Right kidney (tissue), 1 donor: Measurements from ENCODE around the gene PRX.
A peak's percentile ranks its signal among the peaks of the same experiment; 100 is the strongest.
"Not testable (repeated sequence)": the region's sequence is repeated elsewhere in the genome, so short reads cannot be mapped to it uniquely, and the experiment has no call there.

Source experiments
- DNase-seq: peaks from one replicate; pipeline ENCODE4 v3.0.0-alpha.2; 2016

PRX gene

DNA sequence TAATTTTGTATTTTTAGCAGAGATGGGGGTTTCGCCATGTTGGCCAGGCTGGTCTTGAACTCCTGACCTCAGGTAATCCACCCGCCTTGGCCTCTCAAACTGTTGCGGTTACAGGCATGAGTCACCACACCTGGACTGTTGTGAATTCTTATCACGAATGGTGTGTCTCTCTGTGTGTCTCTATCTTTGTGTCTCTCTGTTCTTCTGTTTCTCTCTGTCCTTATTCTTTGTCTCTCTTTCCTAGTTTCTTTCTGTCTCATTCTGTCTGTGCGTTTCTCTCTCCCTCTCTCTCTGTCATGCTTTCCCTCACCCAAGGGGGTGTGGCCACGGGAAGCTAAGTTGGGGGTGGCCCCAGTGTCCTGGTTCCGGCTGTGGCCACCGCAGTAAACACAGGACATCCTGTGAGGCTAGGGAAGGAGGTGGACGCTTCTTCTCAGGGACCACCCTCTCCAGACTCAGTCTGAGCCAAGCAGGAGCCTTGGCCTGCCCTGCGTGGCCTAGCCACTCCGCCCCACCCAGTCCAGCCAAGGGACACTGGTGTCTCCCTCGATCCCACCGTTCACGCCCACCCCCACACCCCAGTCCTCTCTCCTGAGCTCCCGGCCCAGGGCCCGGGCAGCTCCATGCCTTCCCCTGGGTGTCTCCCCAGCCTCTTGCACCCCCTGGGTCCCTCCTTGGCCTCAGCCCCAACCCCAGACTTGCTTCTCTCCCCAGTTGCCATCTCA, 3.9 kb upstream of the PRX start:
- no peak for DNase-seq

DNA sequence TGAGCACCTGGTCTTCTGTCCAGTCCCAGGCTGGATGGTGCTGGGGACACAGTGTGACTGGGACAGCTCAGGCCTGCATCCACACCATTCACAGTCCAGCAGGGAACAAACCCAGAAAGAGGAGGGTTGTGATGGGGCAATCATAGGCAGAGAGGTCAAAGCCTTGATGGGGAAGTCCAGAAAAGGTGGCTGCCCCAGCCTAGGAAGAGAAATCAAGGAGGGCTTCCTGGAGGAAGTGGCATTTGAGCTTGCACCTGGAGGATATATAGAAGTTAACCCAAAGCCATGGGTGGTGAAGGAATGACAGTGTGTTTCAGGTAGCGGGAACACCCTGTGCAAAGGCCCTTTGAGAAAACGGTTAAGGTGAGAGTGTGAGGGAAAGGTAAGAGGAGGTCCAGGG, 2.6 kb upstream of the PRX start:
- no peak for DNase-seq

DNA sequence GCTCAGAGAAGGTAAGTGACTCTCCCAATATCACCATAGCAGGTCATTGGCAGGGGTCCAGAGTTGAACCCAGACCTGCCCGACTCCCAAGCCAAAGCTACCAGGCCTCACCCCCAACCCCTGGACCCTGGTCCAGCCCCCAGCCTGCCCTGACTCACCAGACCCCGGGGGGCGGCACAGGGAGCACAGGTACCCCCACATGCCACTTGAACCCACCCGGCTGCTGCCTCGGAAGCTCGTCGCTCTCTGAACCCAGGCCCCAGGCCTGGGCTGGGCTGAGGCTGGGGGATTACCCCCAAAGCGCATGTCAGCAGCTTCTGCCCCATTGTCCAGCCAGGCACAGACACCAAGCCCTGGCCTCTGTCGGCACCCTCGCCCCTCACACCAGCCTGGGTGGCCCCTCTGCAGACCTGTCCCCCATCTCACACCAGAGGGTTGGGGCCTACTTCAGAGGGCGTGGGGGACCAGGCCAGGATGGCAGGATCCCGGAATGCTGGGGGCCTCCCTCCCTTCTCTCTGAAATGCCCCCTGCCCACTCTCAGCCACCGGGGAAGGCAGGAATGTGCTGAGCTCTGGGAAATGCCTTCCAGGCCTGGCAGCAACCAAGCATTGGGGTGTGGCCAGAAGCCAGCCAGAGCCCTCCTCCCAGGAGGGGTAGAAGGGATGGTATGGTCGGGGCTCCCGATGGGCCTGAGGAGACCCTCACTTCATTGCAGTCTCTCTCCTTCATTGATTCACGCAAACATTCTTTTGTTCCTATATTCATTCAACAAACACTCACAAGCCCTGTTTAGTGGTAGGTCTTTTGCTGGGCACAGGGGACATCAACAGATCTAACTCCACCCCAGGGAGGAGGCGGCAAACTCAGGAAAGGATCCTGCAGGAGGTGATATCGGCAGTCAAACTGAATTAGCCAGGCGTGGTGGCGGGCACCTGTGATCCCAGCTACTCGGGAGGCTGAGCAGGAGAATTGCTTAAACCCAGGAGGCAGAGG, 1.7 kb upstream of the PRX start:
- DNase-seq = no peak

DNA sequence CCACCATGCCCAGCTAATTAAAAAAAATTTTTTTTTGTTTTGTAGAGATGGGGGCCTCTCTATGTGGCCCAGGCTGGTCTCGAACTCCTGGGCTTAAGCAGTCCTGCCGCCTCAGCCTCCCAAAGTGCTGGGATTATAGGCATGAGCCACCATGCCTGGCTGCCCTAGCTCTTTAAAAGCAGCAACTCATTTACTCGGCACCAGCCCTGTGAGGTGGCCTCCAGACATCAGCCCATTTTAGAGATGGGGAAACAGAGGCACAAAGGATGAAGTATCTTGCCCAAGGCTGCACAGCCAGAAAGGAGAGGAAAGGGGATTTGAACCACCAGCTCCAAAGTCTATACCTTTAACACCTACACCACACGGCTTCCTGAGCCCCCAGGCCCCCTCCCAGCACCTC, 312 bp downstream of the PRX start:
- no peak for DNase-seq

DNA sequence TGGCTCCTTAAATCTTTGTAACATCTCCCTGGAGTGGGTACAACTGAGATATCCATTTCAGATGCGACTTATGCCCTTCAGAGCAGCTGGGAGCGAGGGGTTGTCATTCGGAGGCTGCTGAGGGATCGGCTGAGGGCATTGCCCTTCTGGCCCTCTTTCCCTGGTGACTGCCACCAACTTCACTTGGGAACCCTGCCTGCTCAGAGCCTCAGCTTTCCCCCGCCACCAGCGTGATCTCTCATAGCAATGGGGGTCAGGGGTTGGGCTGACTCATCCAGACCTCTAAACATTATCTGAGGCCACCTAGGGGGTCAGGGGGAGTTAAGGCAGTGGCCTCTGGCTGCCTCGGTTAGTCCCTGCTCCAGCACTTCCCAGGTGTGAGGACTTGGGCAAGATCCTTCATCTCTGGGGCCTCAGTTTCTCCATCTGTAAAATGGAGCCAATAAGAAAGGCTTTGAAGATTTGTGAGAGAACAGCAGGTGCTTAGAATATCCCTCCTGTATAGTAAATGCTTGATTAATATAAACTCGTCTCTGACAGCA, 1.1 kb downstream of the PRX start:
- no peak for DNase-seq

DNA sequence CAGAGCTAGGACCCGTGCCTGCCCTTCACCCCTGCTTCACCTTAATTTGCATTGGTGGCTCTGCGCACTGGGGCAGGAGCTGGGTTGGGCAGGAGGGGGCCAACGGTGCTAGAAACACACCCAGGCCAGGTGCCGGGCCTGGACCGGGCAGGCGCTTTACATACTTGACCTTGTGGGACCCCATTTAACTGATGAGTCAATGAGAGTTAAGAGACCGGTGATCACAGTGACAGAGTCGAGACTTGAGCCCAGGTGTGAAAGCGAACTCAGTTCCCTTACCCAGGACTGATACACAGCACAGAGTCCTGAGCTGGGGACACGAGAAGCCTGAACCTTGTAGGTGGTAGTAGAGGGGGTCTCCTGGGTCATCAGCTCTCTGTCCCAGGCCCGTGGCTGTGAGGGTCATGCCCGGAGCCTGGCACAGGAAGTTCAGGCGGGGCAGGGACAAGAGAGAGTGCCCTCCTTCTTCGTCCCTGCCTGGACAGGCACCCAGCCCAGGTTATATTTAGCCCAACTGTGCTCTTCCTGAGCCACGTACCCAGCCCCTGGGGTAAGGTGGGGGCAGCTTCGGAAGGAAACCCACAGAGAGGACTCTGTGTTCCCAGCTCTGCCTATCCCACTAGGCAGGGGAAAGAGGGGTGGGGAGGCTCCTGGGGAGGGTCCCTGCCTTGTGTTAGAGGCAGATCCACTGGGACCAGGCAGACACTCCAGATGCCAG, 1.9 kb downstream of the PRX start:
- DNase-seq = no peak

DNA sequence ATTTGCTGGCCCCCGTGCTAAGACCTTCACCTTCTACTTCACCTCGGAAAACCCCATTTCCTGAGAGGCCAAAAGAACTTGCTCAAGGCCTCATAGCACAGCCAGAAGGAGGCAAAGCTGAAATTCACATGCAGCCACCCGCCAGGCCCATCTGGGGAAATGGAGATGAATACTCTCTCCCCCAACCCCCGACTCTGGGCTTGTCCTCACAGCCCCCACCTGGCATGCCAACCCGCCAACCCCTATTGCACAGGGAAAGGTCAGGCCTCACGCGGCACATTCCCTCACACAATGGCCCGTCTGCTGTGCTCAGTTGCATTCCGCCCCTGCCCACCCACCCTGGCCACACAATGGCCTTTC, 3.2 kb downstream of the PRX start:
- DNase-seq = no peak

DNA sequence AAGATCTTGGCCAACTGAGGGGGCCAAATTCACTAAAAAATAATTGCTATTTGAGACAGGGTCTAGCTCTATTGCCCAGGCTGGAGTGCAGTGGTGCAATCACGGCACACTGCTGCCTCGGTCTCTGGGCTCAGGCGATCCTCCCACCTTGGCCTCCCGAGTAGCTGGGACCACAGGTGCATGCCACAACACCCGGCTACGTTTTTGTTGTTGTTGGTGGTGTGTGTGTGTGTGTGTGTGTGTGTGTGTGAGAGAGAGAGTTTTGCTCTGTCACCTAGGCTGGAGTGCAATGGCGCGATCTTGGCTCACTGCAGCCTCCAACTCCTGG, 4.6 kb downstream of the PRX start:
- DNase-seq = not testable (repeated sequence)

DNA sequence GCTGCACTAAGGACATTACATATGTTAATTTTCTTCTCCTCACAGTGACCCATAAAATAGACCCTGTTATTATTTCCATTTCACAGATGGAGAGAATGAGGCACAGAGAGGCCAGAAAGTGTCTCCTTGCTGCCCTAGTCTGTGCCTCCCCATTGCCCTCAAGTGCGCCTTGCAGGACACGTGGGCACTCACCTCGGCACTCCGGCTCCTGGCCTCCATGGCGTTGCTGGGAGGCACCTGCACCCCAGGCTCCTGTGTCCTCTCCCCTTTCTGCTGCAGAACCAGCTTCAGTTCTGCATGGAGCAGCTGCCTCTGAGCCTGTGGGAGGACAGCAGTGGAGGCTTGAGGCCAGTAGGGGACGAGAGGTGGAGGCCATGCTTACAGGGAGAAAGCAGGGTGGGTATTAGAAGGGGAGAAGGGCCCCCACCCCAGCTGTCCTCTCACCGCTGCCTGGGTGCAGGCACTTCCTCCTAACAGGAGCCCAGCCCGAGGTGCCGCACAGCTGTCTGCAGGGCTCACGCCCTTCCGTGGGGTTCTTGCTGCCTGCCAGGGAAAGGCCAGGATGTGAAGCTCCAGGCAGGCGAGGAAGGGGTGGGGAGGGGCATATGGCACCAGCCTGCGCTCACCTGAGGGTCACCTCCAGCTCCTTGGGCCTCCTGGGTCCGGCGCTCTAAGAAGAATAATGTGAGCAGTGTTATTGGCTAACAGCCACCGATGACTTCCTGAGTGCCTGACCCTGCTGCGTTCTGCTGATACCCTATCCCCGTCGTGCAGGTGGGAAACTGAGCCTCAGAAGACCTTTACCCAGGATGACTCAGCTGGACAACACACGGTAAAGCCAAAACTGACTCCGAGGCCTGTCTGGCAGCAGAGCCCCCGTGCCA, 5.2 kb downstream of the PRX start:
- no peak for DNase-seq

DNA sequence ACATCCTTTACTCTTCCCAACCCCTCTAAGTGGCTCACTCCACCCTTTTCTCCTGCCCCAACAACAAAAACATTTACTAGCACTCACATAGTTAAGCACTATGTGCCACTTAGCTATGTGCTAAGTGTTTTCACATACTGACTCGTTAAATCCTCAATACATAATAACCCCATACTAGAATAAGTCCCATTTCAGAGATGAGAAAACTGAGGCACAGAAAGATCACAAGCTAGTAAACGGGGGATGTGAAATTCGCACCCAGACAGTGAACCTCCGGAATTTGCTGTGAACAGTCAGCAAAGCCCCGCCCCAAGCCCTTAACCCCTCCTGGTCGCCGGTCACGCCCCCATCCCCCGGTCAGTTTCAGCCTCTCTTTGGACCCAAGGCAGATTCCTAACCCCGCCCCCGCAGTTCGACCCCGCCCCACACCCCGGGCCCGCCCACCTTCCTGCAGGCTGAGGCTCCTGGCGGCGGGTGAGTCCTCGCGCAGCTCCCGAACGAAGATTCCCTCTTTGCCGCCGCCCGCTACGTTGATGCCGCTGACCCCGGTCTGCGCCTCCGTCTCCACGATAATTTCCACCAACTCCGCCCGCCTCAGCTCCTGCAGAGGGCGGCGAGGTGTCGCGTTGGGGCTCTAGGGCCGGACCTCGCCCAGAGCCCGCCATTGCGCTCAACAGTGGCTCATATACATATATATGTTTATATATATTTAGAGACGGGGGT, 9.8 kb downstream of the PRX start:
- DNase-seq = no peak

DNA sequence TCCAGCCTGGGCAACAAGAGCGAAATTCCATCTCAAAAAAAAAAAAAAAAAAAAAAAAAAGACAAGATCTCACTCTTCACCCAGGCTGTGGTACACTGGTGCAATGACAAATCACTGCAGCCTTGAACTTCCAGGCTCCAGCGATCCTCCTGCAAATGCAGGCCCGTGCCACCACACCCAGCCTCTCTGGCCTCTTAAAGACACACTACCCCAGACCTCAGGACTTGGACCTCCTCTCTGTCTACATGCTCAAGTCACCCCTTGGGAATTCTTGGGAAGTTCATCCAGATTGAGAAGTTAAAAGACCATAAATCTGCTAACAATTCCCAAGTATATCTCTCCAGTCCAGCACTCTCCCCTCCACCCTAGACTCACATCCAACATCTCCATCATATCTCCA, 12.6 kb downstream of the PRX start:
- no peak for DNase-seq

DNA sequence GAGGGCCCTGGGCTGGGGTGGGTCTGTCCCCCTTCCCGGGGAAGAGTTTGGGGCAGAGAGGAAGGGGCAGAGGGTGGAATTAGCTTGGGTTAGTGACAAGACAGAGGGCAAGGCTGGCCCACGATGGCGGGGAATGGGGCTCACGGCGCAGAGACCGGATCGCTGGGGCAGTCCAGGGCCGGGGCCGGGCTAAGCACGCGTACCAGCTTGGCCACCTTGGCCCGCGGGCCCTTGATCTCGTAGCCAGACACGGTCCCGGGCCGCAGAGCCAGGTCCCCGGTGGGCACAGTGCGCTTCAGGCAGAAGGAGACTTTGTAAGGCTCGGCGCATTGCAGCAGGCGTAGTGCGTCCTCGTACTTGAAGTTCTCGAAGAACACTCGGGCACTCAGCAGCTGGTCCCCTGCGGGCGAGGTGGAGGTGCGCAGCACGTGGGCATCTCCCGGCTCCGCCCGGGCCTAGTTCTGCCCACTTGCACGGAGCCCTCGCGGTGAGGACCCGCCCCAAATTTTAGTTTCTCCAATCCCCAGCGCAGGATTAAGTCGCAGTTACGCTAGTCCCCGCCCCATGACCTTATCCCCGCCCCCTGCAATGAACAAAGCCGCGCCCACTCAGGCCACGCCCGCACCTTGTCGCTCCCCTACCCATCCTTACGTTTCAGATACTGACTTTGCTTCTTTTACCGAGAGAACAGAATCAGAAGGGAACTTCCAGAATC, 14.6 kb downstream of the PRX start:
- DNase-seq = peak; percentile 57

DNA sequence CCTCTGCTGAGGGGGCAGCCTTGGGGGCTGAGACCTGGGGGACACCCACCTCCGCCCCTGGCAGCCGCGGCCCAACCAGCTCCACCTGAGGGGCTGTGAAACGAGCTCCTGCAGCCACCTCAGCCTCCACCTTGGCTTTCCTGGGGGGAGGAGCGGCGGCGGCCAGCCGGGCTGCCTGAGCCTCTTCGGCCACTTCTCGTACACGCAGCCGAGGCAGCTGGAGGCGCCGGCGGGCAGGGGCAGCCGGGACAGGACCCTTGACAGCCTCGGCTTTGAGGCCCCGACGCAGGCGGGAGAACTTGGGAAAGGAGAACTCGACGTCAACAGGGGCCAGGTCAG, 15.6 kb downstream of the PRX start:
- DNase-seq = no peak

DNA sequence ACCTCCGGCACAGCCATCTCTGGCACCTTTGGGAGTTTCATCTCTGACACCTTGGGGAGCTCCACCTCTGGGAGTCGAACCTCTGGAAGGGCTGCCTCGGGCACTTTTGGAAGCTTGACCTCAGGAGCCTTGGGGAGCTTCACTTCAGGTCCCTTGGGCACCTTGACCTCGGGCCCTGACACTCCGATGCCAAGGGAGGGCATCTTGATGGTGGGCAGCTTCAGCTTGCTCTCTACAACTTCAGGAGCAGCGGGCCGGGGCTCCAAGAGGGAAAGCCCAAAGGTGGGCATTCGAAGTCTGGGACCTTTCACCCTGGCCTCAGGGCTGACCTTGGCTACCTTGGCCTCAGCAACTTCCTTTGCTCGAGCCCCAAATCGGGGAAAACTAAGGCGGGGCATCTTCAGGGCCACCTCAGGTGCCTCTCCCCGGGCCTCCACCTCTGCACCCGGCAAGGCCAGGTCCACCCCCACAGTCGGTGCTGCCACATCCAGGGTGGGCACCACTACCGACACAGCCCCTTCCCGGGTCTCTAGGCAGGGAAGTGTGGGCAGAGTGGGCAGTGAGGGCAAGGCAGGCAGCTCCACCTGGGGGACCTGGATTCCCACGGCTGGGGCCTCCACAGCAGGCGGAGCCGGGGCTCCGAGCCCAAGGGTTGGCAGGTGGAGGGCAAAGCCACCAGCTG, 16.2 kb downstream of the PRX start:
- DNase-seq = no peak

DNA sequence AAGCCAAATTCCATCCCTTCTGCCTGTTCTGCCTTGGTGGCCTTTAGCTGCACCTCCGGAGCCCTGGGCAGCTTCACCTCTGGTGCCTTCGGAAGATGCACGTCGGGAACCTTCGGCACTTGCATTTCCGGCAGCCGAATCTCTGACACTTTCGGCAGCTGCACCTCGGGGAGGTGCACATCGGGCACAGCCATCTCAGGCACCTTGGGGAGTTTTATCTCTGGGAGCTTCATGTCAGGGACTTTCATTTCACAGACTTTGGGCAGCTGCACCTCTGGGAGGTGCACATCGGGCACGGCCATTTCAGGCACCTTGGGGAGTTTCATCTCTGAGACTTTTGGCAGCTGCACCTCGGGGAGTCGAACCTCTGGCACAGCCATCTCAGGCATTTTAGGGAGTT, 17.2 kb downstream of the PRX start:
- no peak for DNase-seq

DNA sequence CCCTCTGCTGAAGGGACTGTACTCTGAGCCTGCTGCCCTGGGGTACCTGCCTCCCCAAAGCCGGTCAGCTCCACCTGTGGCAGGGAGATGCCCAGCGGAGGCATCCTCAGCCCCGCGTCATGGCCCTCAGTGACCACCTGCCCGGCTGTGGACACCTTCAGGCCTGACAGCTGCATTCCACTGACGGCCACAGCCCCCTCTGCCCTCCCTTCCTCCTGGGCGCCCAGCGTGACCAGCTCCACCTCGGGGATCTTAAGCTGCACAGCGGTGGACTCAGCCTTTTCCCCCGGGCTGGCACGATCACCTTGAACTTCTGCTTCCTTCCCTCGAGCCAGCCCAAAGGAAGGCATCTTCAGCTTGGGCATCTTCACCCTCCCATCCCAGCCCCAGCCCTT, 18.4 kb downstream of the PRX start:
- DNase-seq = no peak

DNA sequence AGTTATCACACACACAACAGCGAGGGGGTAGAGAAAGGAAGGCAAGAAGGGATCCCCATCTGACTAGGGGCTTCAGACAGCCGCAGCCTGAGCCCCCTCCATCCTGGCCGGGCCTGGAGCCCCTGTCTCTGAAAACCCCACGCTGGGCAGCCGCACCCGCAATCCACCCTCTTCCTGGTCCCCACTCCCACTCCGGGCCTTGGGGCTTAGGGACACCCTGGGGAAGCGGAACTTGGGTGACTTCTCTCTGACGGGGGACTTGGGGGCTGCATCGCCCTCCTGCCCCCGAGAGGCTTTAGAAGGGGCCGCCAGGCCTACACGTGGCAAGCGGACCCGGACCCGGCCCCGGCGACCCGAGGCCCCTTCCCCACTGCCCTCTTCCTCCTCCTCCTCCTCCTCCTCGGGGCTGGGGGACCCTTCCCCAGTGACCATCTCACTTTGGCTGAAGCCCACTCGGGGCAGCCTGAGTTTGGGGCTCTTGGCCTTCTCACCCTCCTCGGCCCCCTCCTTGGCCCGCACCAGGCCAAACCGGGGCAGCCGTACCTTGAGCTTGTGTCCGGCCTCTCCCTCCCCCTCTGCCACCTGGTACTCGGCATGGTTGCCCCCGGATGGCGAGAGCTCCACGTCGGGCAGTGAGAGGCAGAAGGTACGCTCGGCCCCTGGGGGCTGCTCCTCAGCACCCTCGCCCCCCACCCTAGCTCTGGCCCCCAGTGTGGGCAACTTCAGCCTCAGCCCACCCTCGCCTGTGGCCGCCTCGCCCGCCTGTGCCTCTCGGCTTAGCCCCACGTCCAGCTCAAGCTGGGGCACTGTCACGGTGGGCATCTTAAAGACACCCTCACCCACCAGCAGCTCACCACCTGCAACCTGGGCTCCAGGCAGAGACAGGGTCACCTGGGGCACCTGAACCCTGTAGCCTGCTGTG, 19.0 kb downstream of the PRX start:
- no peak for DNase-seq

DNA sequence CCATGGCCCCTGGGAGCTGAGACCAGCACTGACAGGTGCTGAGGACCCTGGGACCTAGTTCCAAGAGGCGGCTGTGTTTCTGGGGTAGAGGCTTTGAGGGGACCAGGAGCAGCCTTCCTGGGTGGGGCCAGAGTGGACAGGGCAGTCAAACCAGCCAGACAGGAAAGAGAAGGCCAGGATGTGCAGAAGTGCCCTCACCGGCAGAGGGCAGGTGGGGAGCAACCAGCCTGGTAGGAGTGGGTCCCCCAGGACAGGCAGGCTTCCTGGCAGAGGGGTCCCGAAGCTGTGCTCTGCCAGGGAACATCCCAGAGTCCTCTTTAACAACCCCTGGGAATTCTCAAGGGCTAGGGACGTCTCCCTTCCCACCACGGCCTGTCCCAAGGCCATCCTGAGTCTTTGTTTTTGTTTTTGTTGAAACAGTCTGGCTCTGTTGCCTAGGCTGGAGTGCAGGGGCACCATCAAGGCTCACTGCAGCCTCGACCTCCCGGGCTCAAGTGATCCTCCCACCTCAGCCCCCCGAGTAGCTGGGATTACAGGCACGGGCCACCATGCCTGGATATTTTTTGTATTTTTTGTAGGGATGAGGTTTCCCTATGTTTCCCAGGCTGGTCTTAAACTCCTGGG, 20.2 kb downstream of the PRX start:
- no peak for DNase-seq
